Hepatic stellate cell (primary cell): ENCODE data around the gene GRB10.

Experiments used
- DNase-seq: peaks from one replicate; pipeline ENCODE4 v3.0.0; 2011; ENCODE audit warnings: low spot score

GRB10 gene

DNA sequence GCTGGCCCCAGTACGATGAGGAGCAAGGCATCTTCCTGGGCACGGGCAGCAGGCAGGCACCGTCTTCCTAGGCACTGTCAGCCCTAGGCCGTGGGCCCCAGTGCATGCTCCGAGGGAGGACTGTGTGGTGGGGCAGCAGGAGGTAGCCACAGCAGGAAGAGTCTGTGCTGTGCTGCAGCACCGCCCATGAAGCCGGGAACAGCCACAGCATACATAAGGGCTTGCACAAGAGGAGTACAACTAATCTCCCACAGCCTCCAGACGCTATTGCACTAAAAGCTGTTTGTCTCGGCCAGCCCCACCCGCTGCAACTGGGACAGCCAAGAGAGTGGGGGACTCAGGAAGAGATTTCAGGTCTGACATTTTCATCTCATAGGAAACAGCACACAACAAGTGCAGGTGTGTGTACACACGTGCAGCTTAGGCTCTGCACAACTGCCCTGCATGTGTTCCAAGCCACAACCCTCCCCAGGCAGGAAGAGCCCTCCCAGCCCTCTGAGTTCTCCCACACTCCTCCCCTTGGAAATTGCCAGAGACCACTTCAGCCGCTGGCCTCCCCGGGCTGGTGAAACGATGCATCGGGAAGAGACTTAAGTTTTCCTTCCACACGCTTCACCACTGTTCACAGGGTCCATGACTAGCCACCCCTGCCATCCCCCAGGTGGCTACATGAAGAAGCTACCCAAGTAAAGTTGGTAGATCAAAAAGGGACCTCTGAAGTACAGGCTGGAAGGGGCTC is 129.4 kb downstream of the GRB10 start:
- DNase-seq: no peak

DNA sequence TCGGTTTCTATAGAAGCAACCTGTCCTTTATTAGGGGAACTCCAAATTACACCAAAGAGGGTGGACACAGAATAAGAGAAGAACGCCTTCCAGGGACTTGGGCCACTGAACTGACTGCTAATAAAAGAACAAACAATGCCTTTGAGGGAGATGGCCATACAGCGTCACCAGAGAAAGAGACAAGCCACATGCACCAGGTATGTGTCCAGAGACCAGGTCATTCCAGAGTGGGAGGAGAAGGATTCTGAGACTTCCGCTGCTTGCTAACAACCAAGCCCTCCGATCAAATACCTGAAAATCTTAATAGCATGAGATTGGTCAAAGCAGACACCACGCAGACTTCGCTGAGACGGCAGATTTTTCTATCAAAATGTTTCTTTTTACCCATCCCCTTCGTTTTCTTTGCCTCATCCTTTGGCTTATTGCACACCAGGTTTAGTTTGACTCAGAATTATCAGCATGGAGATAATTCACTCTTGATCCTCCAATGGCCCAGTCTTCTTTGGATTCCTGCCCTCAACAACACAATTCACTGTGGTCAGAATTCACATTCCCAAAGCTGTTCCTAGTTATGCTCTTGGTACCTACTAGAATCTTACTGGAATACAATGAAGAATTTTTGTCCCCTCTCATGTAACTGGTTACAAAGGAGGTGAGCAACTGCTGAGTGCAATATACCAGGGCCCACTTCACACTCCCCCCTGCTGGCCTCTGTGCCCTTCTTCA is 130.1 kb downstream of the GRB10 start:
- no peak for DNase-seq

DNA sequence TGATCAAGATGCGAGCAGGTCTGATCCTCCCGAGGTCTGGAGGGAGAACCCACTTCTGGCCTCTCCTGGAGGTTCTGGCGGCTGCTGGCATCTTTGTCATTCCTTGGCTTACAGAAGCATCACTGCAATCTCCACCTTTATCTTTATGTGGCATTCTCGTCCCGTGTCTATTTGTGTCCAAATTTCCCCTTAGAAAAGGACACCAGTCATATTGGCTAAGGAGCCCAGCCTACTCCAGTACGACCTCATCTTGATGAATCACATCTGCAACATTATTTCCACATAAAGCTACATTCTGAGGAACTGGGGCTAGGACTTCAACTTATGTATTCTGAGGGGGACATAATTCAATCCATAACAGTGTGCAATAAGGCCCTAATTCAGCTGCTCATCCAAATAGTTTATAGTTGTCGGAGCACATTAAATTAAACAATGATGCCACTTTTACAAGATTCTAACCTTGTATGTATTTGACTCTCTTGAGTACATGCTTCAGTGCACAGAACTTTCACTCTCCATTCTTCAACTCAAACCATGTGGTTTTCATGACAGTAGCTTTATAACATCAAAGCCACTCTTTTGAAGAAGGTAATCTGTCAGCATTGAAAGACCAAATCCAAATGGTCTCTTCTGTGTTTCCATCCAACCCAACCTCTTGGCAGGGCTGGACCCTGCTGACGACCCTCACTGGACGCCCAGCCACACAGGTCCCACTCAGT is 131.3 kb downstream of the GRB10 start:
- no peak for DNase-seq

DNA sequence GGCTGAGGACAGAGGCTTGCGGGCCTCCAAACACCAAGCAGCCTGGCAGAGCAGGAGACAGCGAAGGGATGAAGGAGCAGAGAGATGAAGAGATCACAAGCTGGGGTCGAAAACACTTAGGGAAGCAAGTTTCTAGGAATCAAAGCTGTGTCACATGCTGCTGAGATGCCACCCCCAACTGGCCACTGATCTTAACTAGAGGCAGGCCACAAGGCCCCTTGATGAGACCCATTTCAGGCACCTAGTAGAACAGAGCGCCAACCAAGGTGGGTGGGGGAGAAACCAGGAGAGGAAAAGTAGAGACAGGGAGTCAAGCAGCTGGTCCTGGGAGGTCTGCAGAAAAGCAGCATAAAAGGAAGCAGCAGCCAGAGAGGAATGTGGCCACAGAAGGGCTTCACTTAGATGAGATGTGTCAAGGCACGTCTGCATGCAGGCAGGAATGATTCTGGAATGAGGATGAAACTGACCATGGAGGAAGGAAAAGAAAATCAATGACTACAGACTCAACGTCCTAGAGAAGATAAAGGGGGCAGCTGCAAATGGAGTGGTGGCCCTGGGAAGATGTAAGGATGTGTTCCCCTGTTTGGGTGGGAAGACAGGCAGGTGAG is 132.5 kb downstream of the GRB10 start:
- DNase-seq: no peak

DNA sequence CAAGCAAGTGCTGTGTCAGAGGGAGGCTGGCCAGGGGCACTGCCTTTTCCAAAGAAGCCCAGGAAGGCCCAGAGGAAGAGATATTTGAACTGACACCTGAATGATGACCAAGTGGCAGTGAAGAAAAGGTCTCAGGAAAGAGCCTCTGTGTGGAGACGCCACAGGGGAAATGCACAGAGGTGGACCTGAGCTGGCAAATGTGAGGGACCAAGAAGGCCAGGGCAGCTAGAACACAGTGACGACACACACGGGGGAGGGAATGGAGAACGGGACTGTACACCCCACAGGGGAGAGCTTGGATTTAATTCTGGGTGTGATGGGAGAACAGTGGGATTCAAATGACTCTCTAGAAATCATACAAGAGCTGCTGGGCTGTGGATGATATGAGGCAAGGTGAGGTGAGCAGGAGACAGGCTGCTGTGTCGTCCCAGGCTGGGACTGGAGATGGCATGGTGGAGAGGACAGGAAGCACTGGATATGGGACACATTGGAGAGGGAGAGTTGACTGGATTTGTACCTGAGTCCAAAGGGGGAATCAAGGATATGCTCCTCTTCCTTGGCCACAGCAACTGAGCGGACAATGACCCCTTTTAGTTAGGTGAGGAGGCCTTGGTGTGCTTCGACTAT is 133.3 kb downstream of the GRB10 start:
- DNase-seq: no peak

DNA sequence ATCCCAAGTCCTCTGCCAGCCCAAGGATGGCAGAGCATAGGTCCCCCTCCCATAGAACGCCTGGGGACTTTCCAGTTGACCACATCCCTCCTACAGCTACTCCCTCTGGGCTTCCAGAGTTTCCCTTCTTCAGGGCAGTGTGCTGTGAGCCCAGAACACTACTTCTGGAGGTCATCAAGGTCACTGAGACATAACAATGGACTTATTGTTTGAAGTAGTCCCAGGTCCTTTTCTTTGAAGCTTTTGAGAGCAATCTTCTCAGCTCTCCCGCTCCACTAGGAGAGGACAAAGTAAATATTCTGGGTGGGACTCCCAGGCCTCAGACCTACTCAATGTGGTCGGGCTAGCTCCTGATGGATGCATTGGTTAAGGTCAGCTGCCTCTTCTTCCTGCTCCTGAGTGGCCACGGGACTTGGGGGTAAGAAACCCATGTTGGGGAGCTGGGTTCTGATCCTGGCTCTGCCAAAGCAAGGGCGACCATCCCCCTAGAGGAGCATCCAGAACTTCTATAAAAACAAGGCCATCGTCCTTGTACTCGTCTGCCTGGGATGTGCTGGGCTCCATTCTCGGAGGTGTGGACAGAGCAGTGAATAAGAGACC is 134.0 kb downstream of the GRB10 start:
- no peak for DNase-seq

DNA sequence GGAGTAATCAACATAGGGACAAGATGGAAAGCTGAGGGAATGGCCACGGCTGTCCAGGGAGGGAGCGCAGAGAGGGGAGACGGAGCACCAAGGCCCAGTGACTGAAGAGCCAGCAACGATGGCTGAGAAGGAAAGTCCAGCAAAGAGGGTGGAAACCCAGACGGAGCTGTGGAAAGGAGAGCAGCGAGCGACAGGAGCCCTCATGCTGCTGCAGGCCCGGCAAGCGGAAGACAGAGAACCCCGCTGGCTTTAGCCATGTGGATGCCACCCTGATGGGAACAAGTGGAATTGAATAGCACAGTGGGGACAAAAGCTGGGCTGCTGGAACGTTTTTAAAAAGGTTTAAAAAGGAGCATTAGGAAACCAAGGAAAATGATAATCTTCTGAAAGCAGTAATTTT is 134.6 kb downstream of the GRB10 start:
- DNase-seq: no peak

DNA sequence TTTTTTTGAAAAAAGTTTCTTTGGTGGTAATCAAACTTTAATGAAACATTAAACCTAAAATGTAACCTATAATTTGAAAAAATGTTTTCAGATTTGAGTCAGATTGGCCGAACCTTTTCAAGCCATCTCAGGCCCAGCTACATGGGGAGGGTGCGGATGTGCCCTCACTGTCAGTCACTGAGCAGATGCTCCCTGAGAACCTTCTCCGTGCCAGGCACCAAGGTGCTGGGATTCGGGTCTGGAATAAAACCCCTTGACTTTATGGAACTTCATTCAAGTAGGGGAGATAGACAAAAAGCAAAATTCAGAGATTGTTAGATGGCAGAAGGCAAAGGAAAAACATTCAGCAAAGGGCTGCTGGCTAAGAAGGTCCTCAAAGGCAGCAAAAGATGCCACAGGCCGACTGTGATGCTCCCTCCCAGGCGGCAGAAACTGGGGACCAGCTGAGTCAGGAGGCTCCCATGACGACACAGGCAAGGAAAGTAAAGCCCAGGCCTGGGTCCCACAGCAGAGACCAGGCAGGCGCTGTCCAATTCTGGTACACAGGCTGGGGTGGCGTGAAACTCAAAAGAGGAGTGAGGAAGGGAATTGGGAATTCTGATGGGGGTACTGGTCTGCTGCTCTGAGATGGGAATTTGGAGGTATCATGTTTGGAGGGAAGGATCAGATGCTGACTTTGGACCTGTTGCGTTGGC is 135.3 kb downstream of the GRB10 start:
- DNase-seq: no peak

DNA sequence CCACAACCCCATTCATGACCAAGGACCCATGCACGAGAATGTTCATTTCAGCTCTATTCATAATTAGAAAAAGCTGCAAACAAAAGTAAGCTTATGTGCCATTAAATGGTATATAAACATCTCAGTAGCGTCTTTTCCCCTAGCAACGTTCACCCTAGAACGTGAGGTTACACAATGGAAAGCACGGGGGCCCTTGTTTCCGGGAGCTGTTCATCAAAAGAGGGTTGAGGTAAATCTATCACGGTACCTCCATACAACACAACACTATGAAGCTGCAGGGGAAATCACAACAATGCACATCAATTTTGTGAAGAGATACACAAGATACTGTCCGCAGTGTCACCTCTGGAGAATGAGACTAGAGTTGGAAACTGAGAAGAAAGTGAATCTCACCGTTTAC is 136.6 kb downstream of the GRB10 start:
- no peak for DNase-seq

DNA sequence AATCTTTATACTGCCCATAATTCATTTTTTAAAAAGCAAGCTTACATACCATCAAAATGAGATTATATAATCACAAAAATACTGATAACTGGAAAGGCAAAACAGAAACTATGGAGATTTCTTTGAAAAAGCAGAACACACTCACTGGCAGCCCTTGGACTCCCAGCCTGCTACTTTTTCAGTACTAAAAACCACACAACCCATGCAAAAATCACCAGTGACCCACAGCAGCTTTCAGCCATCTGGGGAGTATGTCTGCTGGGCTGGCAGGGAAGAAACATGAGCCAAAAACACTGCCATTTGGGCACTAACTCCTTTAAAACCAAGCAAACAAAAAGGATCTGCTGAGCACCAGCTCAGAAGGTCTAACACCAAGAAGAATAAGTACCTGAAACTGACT is 137.5 kb downstream of the GRB10 start:
- DNase-seq: no peak

DNA sequence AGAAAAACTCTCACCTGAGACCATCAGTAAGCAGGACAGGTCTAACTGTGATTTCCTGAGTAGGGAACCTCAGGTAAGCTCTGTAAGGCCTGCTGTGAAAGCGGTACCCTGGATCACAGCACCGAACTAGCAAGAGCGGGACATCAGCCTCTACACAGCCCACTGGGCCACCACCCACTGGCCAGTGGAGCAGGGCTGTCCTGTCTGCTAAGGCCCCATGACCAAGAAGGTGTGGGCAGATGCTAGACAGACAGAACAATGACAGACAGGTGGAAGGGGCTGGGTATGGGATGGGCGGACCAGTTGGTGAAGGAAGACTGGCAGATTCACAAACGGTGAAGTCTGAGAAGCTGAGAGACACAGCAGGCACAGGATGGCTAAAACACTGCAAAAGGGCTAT is 138.1 kb downstream of the GRB10 start:
- no peak for DNase-seq

DNA sequence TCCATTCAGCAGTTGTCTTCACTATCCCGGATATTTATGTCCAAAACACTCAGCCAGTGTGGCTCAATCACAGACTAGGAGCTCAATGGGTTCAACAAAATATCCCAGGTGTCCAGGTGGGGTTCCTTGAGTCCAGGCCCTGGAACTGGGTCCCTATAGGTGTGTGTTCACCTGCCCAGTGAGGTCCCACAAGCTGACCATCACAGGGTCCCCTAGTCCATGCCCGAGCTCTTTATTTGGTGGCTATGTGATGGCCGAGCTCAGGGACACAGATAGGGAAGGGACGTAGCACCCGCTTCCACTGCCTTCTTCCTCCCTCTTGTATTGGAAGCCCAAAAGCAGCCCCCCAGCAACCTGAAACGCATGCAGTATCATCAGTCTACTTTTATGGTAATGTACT is 138.6 kb downstream of the GRB10 start:
- no peak for DNase-seq

DNA sequence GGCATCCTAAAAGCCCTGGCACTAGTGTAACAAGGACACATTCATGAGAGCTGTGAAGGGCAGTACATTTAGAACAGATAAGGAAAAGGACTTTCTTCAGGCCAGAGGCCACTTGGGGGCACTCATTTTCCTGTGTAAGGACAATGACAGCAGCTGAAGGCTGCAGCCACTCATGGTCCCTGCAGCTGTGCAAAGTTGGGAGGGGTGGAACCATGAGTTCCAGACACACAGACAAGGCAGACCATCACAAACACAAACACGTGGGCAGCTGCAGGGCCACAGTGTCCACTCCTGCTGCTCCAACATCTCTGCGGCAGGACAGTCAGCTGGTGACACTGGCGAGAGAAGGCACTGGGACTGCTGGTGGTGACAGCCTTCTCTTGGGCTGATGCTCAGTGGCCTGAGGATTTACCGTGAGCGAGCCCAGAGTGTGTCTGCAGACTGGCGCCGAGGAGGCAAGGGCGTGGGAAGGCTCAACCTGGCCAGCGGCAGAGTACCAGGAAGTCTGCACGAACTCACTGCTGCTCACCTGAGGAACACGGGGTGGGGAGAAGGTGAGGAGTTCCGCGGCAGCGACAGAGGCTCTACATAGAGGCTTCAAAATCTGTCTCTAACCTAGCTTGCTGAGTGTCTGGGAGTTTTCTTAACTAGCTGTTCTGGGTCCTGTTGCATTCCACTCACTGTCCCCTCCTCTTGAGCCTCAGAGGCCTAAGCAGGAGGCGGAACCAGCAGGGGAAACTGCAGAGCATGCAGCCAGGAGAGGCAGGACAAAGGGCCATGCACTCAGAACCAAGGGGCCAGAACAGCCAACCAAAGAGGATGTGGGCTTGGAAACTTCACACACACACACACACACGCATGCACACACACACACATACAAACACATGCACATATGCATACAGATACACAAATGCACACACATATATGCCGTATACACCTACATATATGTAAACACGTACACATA is 141.0 kb downstream of the GRB10 start:
- DNase-seq: no peak

DNA sequence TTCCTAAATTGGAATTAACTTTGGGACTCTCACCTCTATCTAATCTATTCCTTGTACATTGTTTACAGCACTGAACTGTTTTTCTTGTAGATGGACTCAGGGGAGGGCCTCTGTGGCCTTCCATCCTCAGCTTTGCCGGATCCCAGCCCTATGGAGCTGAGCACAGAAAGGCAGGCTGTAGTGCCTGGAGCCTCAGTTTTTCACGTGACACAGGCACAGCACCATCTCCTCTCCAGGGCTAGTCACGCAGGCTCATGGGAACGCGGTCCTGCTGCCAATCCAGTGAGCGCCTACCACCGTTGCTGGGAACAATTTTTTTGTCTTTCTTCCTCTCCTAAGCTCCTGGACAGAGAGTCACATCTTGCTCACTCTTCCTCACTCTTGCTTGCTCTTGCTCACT is 141.9 kb downstream of the GRB10 start:
- no peak for DNase-seq

DNA sequence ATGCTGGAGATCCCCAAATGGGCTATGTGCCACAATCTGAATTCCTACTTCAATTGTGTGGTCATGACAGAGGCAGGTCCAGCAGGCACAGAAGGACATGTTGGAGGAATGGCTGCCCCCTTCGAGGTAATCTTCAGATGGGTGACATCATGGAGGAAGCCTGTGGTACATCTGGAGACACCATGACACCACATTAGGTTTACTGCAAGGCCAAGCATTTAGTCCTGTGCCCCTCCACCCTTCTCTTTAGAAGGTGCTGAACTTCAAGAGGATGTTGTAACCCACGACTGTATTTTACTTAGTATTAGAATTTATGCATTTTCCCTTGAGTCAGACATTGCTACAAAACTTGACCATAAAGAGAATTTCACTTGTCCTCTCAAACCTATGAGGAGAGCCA is 142.4 kb downstream of the GRB10 start:
- no peak for DNase-seq

DNA sequence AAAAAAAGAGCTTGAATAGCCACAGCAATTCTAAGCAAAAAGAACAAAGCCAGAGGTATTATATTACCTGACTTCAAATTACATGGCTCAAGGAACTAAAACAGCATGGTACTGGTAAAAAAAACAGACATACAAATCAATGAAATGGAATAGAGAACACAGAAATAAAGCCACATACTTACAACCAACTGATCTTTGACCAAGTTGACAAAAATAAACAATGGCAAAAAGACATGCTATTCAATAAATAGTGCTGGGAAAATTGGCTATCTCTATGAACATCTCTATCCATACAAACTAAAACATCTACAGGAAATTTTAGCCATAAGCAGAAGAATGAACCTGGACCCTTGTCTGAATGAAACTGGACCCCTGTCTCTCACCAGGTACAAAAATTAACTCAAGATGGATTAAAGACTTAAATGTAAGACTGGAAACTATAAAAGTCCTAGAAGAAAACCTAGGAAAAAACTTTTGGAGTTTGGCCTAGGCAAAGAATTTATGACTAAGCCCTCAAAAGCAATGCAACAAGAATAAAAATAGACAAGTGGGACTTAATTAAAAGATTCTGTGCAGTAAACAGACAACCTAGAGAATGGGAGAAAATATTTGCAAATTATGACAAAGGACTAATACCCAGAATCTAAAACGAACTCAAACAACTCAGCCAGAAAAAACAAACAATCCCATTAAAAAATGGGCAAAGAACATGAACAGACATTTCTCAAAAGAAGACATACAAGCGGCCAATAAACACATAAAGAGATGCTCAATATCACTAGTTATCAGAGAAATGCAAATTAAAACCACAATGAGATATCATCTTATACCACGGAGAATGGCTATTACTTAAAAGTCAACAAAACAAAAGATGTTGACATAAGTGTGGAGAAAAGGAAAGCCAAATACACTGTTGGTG is 144.7 kb downstream of the GRB10 start:
- no peak for DNase-seq

DNA sequence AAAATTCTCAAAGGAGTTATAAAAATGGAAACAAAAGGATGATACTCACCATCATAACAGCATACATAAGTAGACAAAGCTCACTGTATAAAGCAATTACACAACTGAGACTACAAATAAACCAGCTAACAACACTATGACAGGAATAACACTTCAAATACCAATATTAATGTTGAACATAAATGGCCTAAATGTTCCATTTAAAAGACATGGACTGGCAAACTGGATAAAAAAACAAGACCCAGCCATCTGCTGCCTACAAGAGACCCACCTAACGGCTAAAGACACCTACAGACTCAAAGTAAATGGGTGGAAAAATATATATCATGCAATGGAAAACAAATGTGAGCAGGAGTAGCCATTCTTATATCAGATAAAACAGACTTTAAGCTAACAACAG is 148.3 kb downstream of the GRB10 start:
- no peak for DNase-seq

DNA sequence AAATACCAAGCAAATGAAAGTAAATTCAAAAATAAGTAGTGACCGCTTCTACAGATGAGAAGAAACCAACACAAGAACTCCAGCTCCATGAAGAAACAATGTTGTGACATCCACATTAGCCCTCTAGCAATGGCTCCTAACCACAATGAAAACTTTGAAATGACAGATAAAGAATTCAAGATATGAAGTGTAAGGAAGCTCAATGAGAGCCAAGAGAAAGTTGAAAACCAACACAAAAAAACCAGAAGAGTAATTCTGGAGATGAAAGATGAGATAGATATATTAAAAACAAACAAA is 149.3 kb downstream of the GRB10 start:
- no peak for DNase-seq
